ENCODE data around the gene HES4. TPM values are rescaled to one million over a fixed set of nuclear protein-coding genes. Genes with fewer than 3 reads are reported as not detected.

HES4 gene
- total and polyA plus RNA-seq, 2 of the 13 experiments (the other 11 are each of a cell fraction or from before 2014, with no cell fraction given) = 8.8 to 10.6 TPM

DNA sequence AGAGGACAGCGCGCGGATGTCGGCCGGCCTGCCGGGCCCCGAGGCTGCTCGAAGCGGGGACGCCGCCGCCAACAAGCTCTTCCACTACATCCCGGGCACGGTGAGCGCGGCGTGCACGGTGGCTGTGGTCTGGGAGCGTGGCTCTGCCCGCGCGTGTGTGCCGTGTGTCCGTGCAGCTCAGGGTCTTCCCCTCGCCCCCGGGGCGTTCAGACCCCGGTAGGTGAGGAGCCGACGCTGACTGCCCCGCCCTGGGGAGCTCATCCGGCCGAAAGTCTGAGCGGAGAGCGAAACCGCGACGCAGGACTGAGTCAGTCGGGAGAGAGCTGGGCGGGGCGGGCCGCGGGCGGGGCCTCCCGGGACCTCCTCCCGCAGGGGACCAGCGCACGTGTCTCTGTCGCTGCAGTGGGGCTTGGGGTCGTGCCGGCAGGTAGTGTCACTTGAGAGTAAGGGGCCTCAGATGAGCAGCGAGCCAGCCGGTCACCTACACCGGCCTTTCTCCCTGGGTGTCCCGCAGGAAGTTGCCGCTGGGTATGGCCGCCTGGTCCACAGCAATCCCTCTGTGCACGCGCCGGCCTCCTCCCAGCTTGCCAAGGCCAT, 33.1 kb downstream of the HES4 start (continued):
- TF ChIP-seq ZNF142 (CRISPR knock-in tag; IDR thresholded peaks at IDR 0.05) = peak; percentile 76; the same call in 1 of the 2 replicates
- TF ChIP-seq CHD4 (IDR thresholded peaks at IDR 0.05; ENCODE audit: borderline replicate concordance, low read length) = no peak
- no peak for TF ChIP-seq CHD2 (IDR thresholded peaks at IDR 0.05; ENCODE audit: low read depth, low read length)
- peak; percentile 77 for TF ChIP-seq TBX2 (CRISPR knock-in tag; IDR thresholded peaks at IDR 0.05; ENCODE audit: borderline replicate concordance)
- peak; percentile 53; the same call in 1 of the 2 replicates for TF ChIP-seq ZBTB4 (CRISPR knock-in tag; IDR thresholded peaks at IDR 0.05; ENCODE audit: borderline replicate concordance)
- TF ChIP-seq, protein P1, sequence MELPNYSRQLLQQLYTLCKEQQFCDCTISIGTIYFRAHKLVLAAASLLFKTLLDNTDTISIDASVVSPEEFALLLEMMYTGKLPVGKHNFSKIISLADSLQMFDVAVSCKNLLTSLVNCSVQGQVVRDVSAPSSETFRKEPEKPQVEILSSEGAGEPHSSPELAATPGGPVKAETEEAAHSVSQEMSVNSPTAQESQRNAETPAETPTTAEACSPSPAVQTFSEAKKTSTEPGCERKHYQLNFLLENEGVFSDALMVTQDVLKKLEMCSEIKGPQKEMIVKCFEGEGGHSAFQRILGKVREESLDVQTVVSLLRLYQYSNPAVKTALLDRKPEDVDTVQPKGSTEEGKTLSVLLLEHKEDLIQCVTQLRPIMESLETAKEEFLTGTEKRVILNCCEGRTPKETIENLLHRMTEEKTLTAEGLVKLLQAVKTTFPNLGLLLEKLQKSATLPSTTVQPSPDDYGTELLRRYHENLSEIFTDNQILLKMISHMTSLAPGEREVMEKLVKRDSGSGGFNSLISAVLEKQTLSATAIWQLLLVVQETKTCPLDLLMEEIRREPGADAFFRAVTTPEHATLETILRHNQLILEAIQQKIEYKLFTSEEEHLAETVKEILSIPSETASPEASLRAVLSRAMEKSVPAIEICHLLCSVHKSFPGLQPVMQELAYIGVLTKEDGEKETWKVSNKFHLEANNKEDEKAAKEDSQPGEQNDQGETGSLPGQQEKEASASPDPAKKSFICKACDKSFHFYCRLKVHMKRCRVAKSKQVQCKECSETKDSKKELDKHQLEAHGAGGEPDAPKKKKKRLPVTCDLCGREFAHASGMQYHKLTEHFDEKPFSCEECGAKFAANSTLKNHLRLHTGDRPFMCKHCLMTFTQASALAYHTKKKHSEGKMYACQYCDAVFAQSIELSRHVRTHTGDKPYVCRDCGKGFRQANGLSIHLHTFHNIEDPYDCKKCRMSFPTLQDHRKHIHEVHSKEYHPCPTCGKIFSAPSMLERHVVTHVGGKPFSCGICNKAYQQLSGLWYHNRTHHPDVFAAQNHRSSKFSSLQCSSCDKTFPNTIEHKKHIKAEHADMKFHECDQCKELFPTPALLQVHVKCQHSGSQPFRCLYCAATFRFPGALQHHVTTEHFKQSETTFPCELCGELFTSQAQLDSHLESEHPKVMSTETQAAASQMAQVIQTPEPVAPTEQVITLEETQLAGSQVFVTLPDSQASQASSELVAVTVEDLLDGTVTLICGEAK (IDR thresholded peaks at IDR 0.05) = no peak
- TF ChIP-seq, protein P1 (CRISPR knock-in tag; IDR thresholded peaks at IDR 0.05) = no peak
- TF ChIP-seq ZNF639 (CRISPR knock-in tag; conservative IDR thresholded peaks at IDR 0.05) = peak; percentile 34; the same call in 1 of the 2 replicates

Measured in HepG2 (cell line).